GM23338 (cell line): ENCODE results near the gene CCDC40.

Source experiments
- CTCF ChIP-seq, 2 experiments: fragments of 200-600 bp in 1 of 2; sonication (generic) in 1 of 2; conservative IDR thresholded peaks; 2 replicates each; pipeline versions ENCODE4 v1.5.1 to v1.6.1; 2016 to 2017; ENCODE audit warnings: antibody characterized with exemption in 2 of 2, low read depth in 2 of 2, mild to moderate bottlenecking in 2 of 2, moderate library complexity in 1 of 2
- ZNF114 ChIP-seq: fragments of 250-450 bp; sonication (Bioruptor Pico); IDR thresholded peaks from 2 replicates; pipeline ENCODE4 v1.5.0; 2020; ENCODE audit warnings: mild to moderate bottlenecking, moderate library complexity

- TF ChIP-seq CTCF (conservative IDR thresholded peaks at IDR 0.05; ENCODE audit: low read depth in 2 of 2) (no peak), ZNF114 (CRISPR knock-in tag) (no peak)
Observed at GRCh38 chr17:80067393-80067986, 31.0 kb downstream of the CCDC40 start.
